Endodermal cell (in vitro differentiated cells): ENCODE data around the gene MRPS34. TPM values are rescaled to one million over a fixed set of nuclear protein-coding genes. Genes with fewer than 3 reads are reported as not detected.

Experiments
- DNase-seq: peaks from one replicate; pipeline ENCODE4 v3.0.0-alpha.2; 2017
- H3K27ac ChIP-seq: 2 replicates; pipeline ENCODE4 v1.5.1; 2013; ENCODE audit warnings: mild to moderate bottlenecking, low read depth, low read length, moderate library complexity
- H3K27me3 ChIP-seq: 2 replicates; pipeline ENCODE4 v1.6.1; 2013; ENCODE audit warnings: mild to moderate bottlenecking, low read length, moderate library complexity; ENCODE audit not compliant: insufficient read depth, control insufficient read depth, poor library complexity, severe bottlenecking
- H3K36me3 ChIP-seq: 2 replicates; pipeline ENCODE4 v1.7.0; 2013; ENCODE audit warnings: mild to moderate bottlenecking, low read length, moderate library complexity; ENCODE audit not compliant: control insufficient read depth, insufficient read depth
- H3K4me1 ChIP-seq: one replicate; pipeline ENCODE4 v1.7.0; 2013; ENCODE audit warnings: low read length; ENCODE audit not compliant: control insufficient read depth, insufficient read depth
- H3K4me3 ChIP-seq: 2 replicates; pipeline ENCODE4 v1.5.1; 2013; ENCODE audit warnings: mild to moderate bottlenecking, low read length, moderate library complexity
- H3K9ac ChIP-seq: 2 replicates; pipeline ENCODE4 v1.6.1; 2013; ENCODE audit warnings: mild to moderate bottlenecking, low read length, moderate library complexity; ENCODE audit not compliant: poor library complexity, severe bottlenecking; ENCODE audit errors: extremely low read depth
- H3K9me3 ChIP-seq: 2 replicates; pipeline ENCODE4 v1.6.1; 2013; ENCODE audit warnings: mild to moderate bottlenecking, low read length, moderate library complexity; ENCODE audit not compliant: control insufficient read depth
- H3K27ac Mint-ChIP-seq: 2 replicates; pipeline ENCODE4 v1.8.0; 2020; ENCODE audit warnings: mixed read lengths
- H3K27me3 Mint-ChIP-seq: 2 replicates; pipeline ENCODE4 v1.8.0; 2021; ENCODE audit warnings: mild to moderate bottlenecking, mixed read lengths; ENCODE audit not compliant: insufficient read depth
- H3K36me3 Mint-ChIP-seq: 2 replicates; pipeline ENCODE4 v1.8.0; 2020; ENCODE audit warnings: low read depth, mixed read lengths
- H3K4me1 Mint-ChIP-seq: 2 replicates; pipeline ENCODE4 v1.8.0; 2020; ENCODE audit warnings: mixed read lengths
- H3K4me3 Mint-ChIP-seq: 2 replicates; pipeline ENCODE4 v1.8.0; 2020; ENCODE audit warnings: mild to moderate bottlenecking, moderate library complexity, mixed read lengths
- H3K9me3 Mint-ChIP-seq: 2 replicates; pipeline ENCODE4 v1.8.0; 2020; ENCODE audit warnings: mild to moderate bottlenecking, mixed read lengths
- CTCF ChIP-seq: fragments of 200-600 bp; sonication (generic); conservative IDR thresholded peaks from 2 replicates; pipeline ENCODE4 v1.5.0; 2021; ENCODE audit warnings: antibody characterized with exemption, mild to moderate bottlenecking
- WGBS, 2 experiments: methylation state at CpG; one replicate each; pipeline versions ENCODE4 v1.1.5 to v1.1.7; 2013; ENCODE audit warnings: missing lambda C conversion rate in 2 of 2, mixed read lengths in 1 of 2; ENCODE audit not compliant: insufficient coverage in 1 of 2, insufficient read length in 1 of 2; 5-methylcytosine and 5-hydroxymethylcytosine counted together
- total RNA-seq, 2 donors: library from RNA; stranded (reverse); fragmentation: NEBNext Ultra II Directional in 1 of 2; extraction: Animal tissue kit (Norgen Biotek cat#: 25700) in 1 of 2; gene quantifications; 2 replicates in 1 of 2; 3 replicates in 1 of 2; pipeline ENCODE4 v1.2.1, GENCODE V29; 2021

MRPS34 gene
- total RNA-seq, 2 donors from 2014 or later = 137 to 164 TPM

DNA sequence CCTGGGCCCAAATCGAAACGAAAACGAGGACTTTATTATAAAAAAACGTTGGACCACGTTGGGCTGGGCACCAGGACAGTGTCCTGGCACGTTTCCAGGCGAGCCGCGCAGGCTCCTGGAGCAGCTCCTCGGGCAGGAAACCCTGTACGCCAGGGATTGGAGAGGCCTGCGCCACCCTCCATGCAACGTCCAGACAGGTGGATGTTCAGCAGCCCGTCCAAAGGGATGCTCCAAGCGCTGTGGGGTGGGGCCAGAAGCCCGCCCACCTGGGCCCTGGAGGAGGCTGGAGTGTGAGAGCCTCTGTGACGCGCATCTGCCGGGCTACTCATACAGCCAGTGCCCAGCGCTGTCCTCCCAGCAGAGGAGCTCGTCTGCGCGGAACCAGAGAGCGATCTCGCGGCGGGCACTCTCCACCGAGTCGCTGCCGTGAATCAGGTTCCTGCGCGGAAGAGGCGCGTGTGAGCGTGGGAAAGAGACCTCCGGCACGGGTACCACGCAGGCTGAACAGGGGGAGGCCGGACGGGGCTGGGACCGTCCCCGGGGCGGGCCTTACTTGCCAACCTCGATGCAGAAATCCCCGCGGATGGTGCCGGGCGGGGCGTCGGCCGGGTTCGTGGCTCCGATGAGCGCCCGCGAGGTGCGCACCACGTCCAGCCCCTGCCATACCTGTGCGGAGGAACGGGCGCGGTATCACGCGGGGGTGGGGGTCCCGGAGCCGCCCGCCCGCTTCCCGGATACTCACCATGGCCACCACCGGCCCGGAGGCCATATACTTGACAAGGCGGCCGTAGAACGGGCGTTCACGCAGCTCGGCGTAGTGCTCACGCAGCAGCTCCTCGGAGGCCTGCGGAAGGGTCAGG, 2.4 kb downstream of the MRPS34 start:
- TF ChIP-seq CTCF = no peak
- Mint-ChIP-seq H3K4me1 (peaks cover 3% of the 10 kb centered on the region), H3K27me3 (no peaks in the 10 kb centered on the region), H3K4me3 (peak overlapping the region; percentile 93), H3K36me3 (peaks cover 11% of the 10 kb centered on the region), H3K27ac (peak overlapping the region; percentile 94), H3K9me3 (no peaks in the 10 kb centered on the region)
- H3K4me3 ChIP-seq = peak overlapping the region; percentile 76
- peaks cover 9% of the 10 kb centered on the region for H3K36me3 ChIP-seq
- H3K9me3 ChIP-seq = no peaks in the 10 kb centered on the region
- H3K9ac ChIP-seq = peak overlapping the region; percentile 38
- H3K27ac ChIP-seq = no peak overlapping the region
- WGBS, 2 experiments = 23 to 46% methylated on average over 35 to 81 of the region's 81 CpGs
- no peaks in the 10 kb centered on the region for H3K4me1 ChIP-seq
- H3K27me3 ChIP-seq = no peaks in the 10 kb centered on the region
- peak; percentile 85 for DNase-seq

DNA sequence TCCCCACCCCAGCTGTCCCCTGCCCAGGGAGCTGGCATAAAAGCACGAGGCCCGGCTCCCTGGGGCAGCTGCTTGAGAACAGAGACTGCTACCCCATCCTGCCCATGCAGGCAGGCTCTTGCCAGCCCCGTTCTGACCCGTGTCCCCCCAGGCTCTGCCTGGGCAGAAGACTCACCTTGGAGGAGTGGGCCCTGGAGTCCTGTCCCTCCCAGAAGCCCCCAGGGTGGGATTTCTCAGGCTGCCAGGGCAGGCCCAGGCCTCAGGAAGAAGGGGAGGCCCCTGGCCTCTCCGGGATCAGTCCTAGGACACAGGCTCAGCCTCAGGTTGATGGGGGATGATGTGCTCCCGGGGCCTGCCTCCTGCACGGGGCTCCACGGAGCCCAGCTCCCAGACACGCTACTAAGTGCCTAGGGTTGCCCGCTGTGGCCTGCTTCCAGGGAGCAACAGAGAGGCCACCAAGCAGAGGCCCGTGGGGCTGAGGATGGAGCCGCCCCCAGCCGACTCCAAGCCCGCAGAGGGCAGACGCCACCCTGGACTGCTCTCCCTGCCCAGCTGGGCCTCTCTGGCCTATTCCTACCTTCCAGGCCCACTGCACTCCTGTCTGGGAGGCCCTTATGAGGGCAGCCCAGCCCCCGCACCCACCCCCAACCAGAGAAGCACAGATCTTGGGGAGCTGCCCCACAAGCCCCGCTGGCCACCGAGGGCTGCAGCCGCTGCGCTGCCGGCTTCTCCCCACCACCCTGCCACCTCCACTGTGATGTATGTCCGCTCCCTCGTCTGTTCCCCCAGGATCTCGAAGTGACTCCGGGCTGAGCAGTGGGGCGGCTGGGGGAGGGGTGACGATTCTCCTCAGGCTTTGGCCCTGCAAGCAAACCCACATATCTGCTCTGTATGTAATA, 3.3 kb downstream of the MRPS34 start:
- peak overlapping the region; percentile 93 for H3K4me3 Mint-ChIP-seq
- Histone ChIP-seq H3K9ac (no peak overlapping the region), H3K9me3 (no peaks in the 10 kb centered on the region), H3K27ac (no peak overlapping the region), H3K27me3 (no peaks in the 10 kb centered on the region), H3K36me3 (peaks cover 17% of the 10 kb centered on the region), H3K4me1 (no peaks in the 10 kb centered on the region), H3K4me3 (no peak overlapping the region)
- 92 to 93% methylated on average over 13 to 27 of the region's 27 CpGs for WGBS, 2 experiments
- H3K9me3 Mint-ChIP-seq = no peaks in the 10 kb centered on the region
- no peak for DNase-seq
- no peak for TF ChIP-seq CTCF
- peaks cover 13% of the 10 kb centered on the region for H3K36me3 Mint-ChIP-seq
- H3K4me1 Mint-ChIP-seq = peaks cover 3% of the 10 kb centered on the region
- peak overlapping the region; percentile 94 for H3K27ac Mint-ChIP-seq
- H3K27me3 Mint-ChIP-seq = no peaks in the 10 kb centered on the region

DNA sequence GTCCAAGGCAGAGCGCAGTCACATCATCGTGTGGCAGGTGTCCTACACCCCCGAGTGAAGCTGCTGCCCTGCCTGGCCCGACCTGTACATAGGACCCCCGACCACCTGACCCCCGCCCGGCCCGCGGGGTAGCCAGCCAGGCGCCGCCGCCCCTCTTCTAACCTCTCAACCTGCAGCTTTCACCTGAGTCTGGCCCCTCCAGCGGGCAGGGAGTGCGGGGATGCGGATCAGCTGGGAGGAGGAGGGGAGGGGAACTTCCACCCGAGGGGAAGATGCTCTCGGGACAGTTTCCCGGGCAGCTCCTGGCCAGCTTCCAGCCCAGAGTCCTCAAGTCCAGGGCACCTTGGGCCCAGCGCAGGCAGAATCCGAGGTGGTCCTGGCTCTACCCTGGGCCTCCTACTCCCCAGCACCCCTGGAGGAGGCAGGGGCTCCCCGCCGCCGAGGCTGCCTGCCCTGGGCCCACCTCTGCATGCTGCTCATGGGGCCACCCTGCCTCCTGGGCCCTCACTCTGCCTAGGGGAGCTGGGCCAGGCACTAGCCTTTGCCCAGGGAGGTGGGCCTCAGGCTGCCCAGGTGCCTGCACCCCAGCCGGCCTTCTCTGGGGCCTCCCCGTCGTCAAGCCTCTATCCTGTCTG, 4.0 kb downstream of the MRPS34 start:
- H3K4me1 ChIP-seq = no peaks in the 10 kb centered on the region
- H3K36me3 Mint-ChIP-seq = peaks cover 13% of the 10 kb centered on the region
- no peaks in the 10 kb centered on the region for H3K27me3 Mint-ChIP-seq
- no peak overlapping the region for H3K27ac Mint-ChIP-seq
- H3K4me3 ChIP-seq = no peak overlapping the region
- no peak overlapping the region for H3K9ac ChIP-seq
- H3K4me1 Mint-ChIP-seq = peaks cover 3% of the 10 kb centered on the region
- no peaks in the 10 kb centered on the region for H3K27me3 ChIP-seq
- no peak overlapping the region for H3K27ac ChIP-seq
- H3K36me3 ChIP-seq = peaks cover 23% of the 10 kb centered on the region
- no peaks in the 10 kb centered on the region for H3K9me3 Mint-ChIP-seq
- H3K4me3 Mint-ChIP-seq = no peak overlapping the region
- H3K9me3 ChIP-seq = no peaks in the 10 kb centered on the region
- no peak for DNase-seq
- TF ChIP-seq CTCF = no peak
- WGBS, 2 experiments = 93 to 94% methylated on average over 6 to 26 of the region's 26 CpGs
